Activated naive CD8-positive, alpha-beta T cell treated with anti-CD3 and anti-CD28 coated beads, Interleukin-2, amount 50 U/mL, for 16 hours (primary cell): Measurements from ENCODE around the gene RFX4.

ENCODE experiments used
- DNase-seq: peaks from one replicate; pipeline ENCODE4 v3.0.0-alpha.2; 2020; ENCODE audit warnings: low read depth, low spot score

The RFX4 gene

GRCh38 chr12:106646472-106646871 is 63.7 kb downstream of the RFX4 start:
- no peak for DNase-seq

DNA sequence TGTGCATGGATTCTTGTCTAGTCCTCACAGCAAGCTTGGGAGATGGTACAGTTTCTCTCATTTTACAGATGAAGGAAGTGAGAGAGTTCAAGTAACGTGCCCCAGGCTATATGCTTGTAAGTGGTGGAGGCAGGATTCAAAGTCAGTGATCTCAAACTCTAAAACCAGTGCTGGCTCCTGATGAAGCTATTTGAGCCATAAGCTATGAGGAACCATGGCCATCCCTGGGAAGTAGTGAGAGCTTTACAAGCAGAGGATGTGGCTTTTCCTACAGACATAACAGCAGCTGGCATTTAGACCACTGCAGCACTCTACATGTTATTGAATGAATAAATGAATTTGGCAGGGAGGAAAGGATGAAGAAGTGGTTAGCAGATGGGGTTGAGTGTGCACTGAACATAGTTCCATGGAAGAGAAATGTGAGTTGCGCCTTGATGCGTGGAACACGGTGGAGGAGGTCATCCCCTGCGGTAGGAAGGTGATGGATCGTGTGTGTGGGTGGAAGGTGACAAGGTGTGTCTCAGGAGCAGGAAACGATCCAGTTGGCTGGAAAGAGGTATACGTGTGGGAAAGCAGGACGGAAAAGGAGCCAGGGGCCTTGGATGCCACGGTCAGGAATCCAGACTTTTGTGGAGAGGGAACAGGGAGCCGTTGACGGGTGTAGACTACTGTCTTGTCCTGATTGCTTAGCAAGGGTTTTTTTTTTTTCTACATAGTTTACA is 65.2 kb downstream of the RFX4 start:
- DNase-seq = no peak

GRCh38 chr12:106648736-106649135 is 65.9 kb downstream of the RFX4 start:
- DNase-seq = no peak

- no peak for DNase-seq
These were observed 68.7 kb downstream of the RFX4 start for GRCh38 chr12:106651552-106651951.

DNA sequence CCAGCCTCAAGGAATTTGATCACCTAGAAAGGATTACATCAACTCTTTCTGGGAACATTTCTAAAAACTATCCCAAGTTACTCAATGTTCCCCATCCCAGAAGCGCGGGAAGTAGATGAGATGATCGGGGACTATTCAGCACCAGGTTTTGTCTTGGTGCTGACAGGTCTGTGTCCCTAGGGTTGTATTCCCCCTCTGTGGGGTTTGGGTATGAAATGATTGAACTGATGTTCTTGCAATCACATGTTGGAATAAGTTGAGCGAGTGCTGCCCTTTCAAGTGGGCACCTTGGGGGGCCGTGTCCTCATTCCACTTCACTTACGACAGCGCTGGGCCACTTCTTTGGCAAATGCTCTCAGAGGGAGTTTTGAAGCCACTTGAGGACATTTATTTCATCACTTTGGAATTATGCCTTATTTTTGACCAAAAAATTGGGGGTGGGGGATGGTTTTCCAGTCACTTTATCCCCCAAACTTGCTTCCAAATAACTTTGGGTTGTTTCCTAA is 69.8 kb downstream of the RFX4 start:
- no peak for DNase-seq

GRCh38 chr12:106655577-106655976 is 72.8 kb downstream of the RFX4 start:
- no peak for DNase-seq

- no peak for DNase-seq
These were observed 74.7 kb downstream of the RFX4 start for GRCh38 chr12:106657488-106657887.

- no peak for DNase-seq
These were observed 80.6 kb downstream of the RFX4 start for GRCh38 chr12:106663385-106663784.

- DNase-seq = no peak
These were observed 86.4 kb downstream of the RFX4 start for GRCh38 chr12:106669216-106669615.

GRCh38 chr12:106670131-106670530 is 87.3 kb downstream of the RFX4 start:
- no peak for DNase-seq

GRCh38 chr12:106671840-106672239 is 89.0 kb downstream of the RFX4 start:
- no peak for DNase-seq

DNA sequence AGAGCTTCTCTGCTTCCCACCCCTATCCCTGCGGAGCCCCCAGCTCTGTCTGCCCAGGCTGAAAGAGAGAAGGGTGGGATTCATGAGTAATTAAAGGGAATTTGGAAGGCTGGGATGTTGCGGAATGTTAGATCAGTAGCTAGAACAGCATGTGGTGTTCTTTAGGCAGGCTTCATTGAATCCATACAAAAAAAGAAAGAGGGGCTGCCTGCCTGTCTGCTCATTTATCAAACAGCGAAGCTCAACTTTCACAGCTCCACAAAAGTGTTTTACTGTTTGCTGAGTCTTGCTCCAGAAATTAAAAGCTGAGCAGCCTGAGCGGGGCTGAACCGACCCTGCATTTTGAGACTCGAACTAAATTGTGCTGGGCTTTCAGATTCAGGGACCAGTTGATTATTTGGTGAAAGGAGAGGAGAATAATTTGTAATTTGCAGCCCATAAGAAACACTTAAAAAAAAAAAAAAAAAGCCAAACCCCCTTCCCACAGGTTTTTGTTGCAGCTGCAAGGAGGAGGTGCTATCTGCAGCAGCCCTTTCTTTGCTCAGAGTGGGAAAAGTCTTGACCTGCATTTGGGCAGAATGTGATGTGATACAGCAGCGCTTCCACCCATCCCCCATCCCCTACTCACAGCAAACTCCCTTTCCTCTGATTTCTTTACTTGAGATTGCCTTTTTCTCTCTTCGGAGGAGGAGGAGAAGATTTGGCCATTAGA is 89.7 kb downstream of the RFX4 start:
- DNase-seq = no peak

- no peak for DNase-seq
These were observed 90.3 kb downstream of the RFX4 start for GRCh38 chr12:106673141-106673540.

DNA sequence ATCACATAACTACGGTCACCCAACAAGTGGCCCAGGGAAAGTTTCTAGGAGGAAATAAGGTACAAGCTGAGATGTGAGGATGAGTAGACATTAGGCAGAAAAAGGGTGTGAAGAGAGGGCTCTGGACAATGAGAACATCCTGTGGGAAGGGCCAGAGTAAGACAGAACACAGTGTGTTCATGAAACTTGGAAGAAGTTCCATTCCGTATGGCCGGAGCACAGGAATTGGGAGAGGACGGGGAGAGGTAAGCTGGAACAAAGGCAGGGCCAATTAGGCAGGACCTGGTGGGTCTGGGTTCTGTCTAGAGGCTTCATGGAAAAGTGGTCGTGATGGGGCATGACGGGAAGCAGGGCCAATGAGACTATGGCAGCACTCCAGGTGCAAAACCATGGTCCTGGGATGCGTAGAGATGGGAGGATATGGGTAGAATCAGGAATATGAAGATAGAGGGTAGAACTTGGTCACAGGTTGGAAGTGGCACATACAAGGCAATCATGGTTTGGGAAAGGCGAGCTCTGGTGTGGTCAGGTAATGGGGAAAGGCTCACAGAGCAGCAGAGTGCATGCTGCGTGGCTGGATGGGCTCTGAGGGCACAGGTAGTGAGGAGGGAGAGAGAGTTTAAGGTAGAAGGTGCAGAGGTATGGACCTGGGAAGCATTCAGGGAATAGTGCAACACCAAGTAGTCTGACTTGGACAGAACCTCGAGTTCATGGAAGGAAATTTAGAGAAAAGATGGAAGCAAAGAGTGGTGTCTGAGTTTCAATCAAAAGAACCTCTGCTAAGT is 93.0 kb downstream of the RFX4 start:
- DNase-seq = no peak

DNA sequence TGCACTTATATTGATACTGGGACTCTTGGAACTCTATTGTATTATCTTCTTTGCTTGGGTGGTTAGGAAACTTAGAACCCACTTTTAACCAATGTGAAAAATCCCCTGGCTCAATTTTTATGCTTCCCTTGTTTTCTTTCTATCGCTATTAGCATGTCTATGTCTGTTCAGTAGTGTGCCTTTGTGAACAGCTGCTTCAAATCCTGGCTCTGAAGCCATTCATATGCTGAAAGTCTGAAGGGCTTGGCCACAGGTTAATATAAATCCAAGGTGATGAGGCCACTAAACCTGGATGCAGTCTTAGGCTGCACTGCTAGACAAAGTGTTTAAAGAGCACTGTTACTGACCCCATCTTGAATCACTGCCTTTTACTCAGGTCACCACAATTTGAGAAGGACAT is 96.8 kb downstream of the RFX4 start:
- no peak for DNase-seq

GRCh38 chr12:106680280-106680679 is 97.5 kb downstream of the RFX4 start:
- no peak for DNase-seq

GRCh38 chr12:106681210-106681609 is 98.4 kb downstream of the RFX4 start:
- no peak for DNase-seq

DNA sequence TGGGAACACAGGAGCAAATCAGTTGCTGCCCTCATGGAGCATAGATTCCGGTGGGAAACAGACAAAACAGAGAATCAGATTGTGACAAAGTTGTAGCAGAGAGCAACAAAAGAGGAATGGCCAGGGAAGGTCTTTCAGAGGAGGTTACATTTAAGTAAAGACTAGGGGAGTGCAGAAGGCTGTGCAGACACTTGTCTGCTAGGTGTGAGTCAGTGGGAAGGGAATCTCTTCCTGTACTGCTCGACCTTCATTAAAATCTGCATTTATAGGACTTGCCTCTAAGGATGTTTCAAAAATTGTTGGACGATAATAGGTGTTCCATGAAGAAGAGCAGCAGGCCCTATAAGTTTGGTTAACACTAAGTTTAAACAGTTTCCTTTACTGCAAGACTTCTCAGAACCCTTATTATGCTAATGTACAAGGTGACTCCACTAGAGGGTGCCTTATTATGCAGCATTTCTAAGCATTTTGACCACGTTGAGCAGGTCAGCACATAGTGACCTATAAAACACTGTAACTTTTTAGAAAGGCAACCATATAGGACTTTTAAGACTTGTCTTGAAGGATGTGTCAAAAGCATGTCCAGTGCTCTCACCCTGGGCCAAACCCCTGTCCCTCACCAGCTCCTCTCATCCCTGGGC is 99.9 kb downstream of the RFX4 start:
- DNase-seq = no peak

DNA sequence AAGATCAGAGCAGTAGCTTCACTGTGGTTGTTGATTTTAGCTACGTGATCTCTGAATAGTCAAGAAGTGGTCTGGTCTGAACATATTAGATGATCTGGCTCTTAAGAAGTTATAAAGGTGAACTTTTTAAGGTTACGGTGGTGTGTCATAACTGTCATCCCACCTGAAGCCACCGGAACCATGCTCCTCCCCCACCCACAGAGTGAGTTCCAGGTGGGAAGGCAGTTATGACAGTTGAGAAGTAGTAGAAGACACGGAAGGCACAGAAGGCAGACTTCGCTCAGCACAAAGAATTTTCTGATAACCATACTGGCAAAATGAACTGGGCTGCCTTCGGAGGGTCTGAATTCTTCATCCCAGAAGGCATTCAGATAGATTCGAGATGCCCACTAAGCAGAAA is 101.7 kb downstream of the RFX4 start:
- no peak for DNase-seq

GRCh38 chr12:106685381-106685780 is 102.6 kb downstream of the RFX4 start:
- no peak for DNase-seq

DNA sequence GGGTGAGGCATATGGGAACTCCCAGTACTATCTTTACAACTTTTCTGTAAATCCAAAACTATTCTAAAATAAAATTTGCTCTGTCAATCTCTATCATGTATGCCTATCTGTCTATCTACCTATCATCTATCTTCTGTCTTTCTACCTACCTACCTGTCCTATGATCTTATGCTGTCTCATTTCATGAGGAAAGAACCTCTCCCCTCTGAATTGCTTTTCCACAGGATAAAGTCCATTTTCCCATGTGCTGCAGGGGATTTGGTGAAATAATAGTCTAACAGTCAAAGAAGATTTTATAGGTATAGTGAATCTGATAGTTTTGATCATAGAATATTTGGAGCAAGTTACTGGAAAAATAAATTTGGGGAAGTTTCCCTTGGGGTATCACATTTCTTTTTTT is 104.9 kb downstream of the RFX4 start:
- DNase-seq = no peak
